Endothelial cell of umbilical vein (primary cell): ENCODE results near the gene PARD6G.

Experiments
- CTCF ChIP-seq, 2 donors: IDR thresholded peaks; 1 replicate in 1 of 2; 2 replicates in 1 of 2; pipeline ENCODE4 v1.5.1; 2011; ENCODE audit warnings: low read length in 2 of 2, mild to moderate bottlenecking in 2 of 2, moderate library complexity in 2 of 2, control low read depth in 1 of 2, inconsistent platforms in 1 of 2, low read depth in 1 of 2; ENCODE audit not compliant: insufficient read depth in 1 of 2; ENCODE audit errors: extremely low read depth in 1 of 2
- EZH2 ChIP-seq: IDR thresholded peaks from 2 replicates; pipeline ENCODE4 v1.6.1; 2012; ENCODE audit warnings: borderline replicate concordance, low read depth, mild to moderate bottlenecking, moderate library complexity, low read length, inconsistent platforms; ENCODE audit not compliant: severe bottlenecking
- JUN ChIP-seq: IDR thresholded peaks from 2 replicates; pipeline ENCODE4 v1.6.1; 2011; ENCODE audit warnings: borderline replicate concordance, low read depth; ENCODE audit not compliant: insufficient read length, insufficient read depth
- MAX ChIP-seq: IDR thresholded peaks from 2 replicates; pipeline ENCODE4 v1.6.1; 2011; ENCODE audit not compliant: insufficient read depth, insufficient read length
- MYC ChIP-seq: IDR thresholded peaks from one replicate; pipeline ENCODE4 v1.6.1; 2011; ENCODE audit warnings: mild to moderate bottlenecking, low read depth, low read length
- POLR2A ChIP-seq: IDR thresholded peaks from 2 replicates; pipeline ENCODE4 v1.6.1; 2012; ENCODE audit warnings: low read depth, mild to moderate bottlenecking, control low read depth, low read length
- POLR2AphosphoS5 ChIP-seq: IDR thresholded peaks from 2 replicates; pipeline ENCODE4 v1.6.1; 2012; ENCODE audit warnings: low read depth, mild to moderate bottlenecking, control low read depth, low read length, moderate library complexity; ENCODE audit not compliant: insufficient read depth

GRCh38 chr18:80190311-80190710 is 57.0 kb downstream of the PARD6G start:
- TF ChIP-seq POLR2AphosphoS5: no peak
- TF ChIP-seq POLR2A: no peak
- no peak for TF ChIP-seq JUN
- TF ChIP-seq CTCF (IDR thresholded peaks at IDR 0.05; ENCODE audit: extremely low read depth in 1 of 2, insufficient read depth in 1 of 2, low read depth in 1 of 2, low read length in 2 of 2): no peak
- no peak for TF ChIP-seq MAX
- no peak for TF ChIP-seq MYC
- TF ChIP-seq EZH2: no peak
